Hippocampal formation (tissue), 2 donors: ENCODE data around the gene CLEC14A.

ENCODE experiments used
- DNase-seq, 2 donors: peaks; one replicate each; lab custom pipeline; 2025; lab: John Stamatoyannopoulos, UW

CLEC14A gene, protein sequence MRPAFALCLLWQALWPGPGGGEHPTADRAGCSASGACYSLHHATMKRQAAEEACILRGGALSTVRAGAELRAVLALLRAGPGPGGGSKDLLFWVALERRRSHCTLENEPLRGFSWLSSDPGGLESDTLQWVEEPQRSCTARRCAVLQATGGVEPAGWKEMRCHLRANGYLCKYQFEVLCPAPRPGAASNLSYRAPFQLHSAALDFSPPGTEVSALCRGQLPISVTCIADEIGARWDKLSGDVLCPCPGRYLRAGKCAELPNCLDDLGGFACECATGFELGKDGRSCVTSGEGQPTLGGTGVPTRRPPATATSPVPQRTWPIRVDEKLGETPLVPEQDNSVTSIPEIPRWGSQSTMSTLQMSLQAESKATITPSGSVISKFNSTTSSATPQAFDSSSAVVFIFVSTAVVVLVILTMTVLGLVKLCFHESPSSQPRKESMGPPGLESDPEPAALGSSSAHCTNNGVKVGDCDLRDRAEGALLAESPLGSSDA

DNA sequence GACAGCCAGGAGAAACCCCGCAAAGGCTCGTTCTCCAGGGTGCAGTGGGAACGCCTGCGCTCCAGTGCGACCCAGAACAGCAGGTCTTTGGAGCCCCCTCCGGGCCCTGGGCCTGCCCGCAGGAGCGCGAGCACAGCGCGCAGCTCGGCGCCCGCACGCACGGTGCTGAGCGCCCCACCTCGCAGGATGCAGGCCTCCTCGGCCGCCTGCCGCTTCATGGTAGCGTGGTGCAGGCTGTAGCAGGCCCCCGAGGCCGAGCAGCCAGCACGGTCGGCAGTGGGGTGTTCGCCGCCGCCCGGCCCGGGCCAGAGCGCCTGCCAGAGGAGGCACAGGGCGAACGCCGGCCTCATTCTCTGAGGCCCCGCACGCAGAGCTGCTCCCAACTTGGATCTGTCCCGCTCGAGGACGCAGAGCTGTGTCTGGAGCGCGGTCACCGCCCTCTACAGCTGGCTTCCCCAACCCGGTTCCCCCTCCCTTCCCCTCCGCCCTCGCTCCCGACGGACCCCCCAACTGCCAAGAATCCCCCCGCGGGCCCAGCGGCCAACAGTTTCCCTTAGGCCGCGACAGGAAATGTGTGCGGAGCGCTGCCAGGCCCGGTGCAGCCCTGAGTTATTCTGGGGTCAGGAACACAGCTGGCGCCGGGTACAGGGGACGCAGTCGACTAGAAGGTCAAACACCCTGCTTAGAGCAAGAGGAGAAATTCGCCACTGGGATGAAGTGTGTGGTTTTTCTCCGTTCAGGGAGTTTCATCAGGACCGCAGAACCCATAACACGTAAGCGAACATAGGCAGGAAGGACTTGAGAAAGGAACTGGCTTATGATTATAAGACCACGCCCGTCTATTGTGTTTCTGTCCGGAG is at the start of gene CLEC14A:
TSS of gene CLEC14A (minus strand) at position 421 of the 860 bp plus-strand sequence. CDS start at position 350, 71 bp downstream.
- DNase-seq: no peak

GRCh38 chr14:38302966-38303365 is 47.1 kb upstream of the CLEC14A start:
- DNase-seq: no peak

DNA sequence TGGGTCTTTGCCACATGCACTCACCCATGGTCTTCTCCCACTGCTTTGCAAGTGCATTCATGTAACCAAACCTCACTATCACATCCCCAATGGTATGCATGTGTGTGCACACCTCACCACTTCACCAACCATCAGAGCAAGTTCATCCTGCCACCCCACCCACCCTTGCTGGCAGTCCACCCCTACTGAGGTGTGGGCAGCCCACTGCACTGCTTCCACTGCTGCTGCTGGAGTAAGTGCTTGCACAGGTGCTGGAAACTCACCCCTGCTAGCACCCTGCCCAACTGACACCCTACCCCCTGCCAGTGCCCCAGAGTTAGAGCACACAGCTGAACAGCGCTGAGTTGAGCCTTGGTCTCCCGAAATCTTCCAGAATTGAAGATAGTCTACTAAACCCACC is 46.1 kb upstream of the CLEC14A start:
- DNase-seq: no peak

GRCh38 chr14:38297681-38298080 is 41.8 kb upstream of the CLEC14A start:
- no peak for DNase-seq

GRCh38 chr14:38291681-38292467 is 36.0 kb upstream of the CLEC14A start:
- DNase-seq: no peak

- no peak for DNase-seq
Measured at GRCh38 chr14:38290601-38291188, 34.8 kb upstream of the CLEC14A start.

- DNase-seq: no peak
Measured at GRCh38 chr14:38286452-38286851, 30.6 kb upstream of the CLEC14A start.

- DNase-seq: no peak
Measured at GRCh38 chr14:38285962-38286361, 30.1 kb upstream of the CLEC14A start.

DNA sequence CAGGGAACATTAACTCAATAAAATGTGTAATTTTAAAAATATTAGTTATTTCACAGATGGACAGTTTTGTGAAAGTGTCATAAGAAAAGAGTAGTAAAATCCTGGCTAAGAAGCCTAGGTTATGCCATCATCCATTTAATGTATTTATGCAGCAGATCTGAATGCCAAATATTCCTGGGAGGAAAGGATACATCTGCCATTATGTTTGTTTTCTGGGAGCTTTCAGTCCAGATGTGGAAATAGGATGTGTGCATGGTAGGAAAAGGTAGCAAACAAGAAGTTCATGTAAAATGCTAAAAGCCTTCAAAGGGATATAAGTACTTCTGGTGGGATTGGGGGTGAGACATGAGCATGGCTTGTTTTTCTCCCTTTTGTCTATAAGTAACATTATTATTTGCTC is 27.0 kb upstream of the CLEC14A start:
- DNase-seq: no peak

DNA sequence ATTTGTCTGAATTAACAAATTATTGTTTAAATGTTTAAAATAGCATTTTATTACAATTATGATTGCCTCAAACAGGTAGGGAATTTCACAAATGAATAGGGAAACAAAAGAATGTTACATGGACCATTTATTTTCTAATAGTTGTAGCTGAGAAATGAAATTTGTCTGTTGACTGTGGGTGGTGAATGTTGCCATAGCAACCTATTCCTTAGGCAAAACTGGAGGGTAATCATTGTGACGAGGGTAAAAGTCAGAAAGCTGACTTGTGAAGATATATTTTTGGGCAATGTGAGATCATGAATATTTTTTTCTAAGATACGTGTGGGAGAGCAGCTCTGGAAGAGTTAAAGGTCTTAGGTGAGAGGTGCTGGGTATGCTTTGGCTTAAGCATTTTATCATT is 24.2 kb upstream of the CLEC14A start:
- no peak for DNase-seq

DNA sequence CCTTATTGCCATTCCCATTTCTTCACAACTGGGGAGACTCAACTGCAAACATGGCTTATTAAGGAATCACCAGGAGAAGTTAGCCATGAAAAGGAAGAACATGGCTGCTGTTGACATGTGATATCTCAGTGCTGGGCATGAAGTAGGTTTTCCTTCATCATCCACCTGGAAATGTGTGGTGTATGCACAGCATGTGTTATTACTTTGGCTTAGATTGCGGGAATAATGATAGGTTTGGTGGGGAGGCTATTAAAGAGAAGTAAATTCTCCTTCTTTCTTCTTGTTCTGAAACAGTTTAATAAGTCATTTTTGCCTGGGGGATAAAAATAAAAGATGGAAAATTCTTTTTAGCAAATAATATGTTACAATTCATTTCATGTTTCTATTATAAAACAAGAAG is 23.7 kb upstream of the CLEC14A start:
- DNase-seq: no peak

- DNase-seq: no peak
Measured at GRCh38 chr14:38278035-38278434, 22.1 kb upstream of the CLEC14A start.

GRCh38 chr14:38262844-38263243 is 7.0 kb upstream of the CLEC14A start:
- DNase-seq: no peak

- no peak for DNase-seq
Measured at GRCh38 chr14:38261620-38262019, 5.7 kb upstream of the CLEC14A start.

DNA sequence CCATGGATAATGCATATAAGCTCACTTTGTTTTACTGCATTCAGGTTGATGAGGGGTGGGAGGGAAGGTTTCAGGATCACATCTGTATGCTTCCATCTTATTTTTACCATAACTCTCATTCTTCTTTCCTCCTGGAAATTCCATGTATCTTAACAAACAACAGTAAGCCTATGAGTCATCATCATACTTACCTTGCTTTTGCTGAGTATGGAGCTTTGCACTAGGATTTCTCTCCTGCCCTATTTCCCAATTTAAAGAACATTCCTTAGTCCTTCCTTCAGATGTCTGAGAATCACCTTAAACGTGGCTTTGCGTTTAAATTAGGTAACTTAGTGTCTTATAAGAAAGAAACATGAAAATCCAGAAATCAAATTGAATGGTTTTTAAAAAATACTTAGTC is 1.6 kb upstream of the CLEC14A start:
- DNase-seq: no peak

GRCh38 chr14:38256533-38256840 is 594 bp upstream of the CLEC14A start:
- DNase-seq: no peak

GRCh38 chr14:38255408-38255672 is 553 bp downstream of the CLEC14A start:
- DNase-seq: no peak

DNA sequence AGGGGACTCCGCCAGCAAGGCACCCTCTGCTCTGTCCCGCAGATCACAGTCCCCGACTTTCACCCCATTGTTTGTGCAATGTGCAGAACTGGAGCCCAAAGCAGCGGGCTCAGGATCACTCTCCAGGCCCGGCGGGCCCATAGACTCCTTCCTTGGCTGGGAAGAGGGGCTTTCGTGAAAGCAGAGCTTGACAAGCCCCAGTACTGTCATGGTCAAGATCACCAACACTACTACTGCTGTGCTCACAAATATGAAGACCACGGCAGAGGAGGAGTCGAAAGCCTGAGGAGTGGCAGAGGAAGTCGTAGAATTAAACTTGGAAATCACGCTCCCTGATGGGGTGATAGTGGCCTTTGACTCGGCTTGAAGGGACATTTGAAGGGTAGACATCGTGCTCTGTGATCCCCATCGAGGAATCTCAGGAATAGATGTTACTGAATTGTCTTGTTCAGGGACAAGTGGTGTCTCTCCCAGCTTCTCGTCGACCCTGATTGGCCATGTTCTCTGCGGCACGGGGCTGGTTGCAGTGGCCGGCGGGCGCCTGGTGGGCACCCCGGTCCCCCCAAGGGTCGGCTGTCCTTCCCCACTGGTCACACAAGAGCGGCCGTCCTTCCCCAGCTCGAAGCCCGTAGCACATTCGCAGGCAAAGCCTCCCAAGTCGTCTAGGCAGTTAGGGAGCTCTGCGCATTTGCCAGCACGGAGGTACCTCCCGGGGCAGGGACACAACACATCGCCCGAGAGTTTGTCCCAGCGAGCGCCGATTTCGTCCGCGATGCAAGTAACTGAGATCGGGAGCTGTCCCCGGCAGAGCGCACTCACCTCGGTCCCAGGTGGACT is 1.1 kb downstream of the CLEC14A start:
- DNase-seq: no peak

- no peak for DNase-seq
Measured at GRCh38 chr14:38253676-38254075, 2.2 kb downstream of the CLEC14A start.

GRCh38 chr14:38252066-38252710 is 3.7 kb downstream of the CLEC14A start:
- no peak for DNase-seq

- no peak for DNase-seq
Measured at GRCh38 chr14:38250331-38250730, 5.6 kb downstream of the CLEC14A start.
